K562 (cell line): ENCODE data around the gene GLRX. TPM values are rescaled to one million over a fixed set of nuclear protein-coding genes. Genes with fewer than 3 reads are reported as not detected.

Experiments
- ATAC-seq: fragments of 200-7000 bp; cut with Tn5 transposase; 3 replicates; pipeline ENCODE4 v1.9.1; 2020; ENCODE audit warnings: moderate library complexity
- BruUV-seq: library from RNA; stranded (reverse); fragments of 400-500 nt; replicated peaks from 2 replicates; lab custom pipeline; 2021; lab: Mats Ljungman, UMichigan
- CTCF ChIA-PET: fragments of 300-600 bp; formaldehyde crosslinking; extraction: SDS; loops from one replicate; lab custom pipeline; 2021; ENCODE audit warnings: low intra/inter-chr PET ratio; lab: Yijun Ruan, JAX
- POLR2A ChIA-PET: fragments of 300-600, 350-650 bp; sonication (Branson Sonifier 250); formaldehyde crosslinking; extraction: SDS; loops from one replicate; lab custom pipeline; 2021; ENCODE audit warnings: antibody characterized with exemption, inconsistent platforms; lab: Yijun Ruan, JAX
- DNase-seq, 4 experiments: peaks; one replicate each; pipeline versions ENCODE4 v3.0.0 to v3.0.0-alpha.2; 2011 to 2018; ENCODE audit warnings: low spot score in 3 of 4, mixed read lengths in 3 of 4; ENCODE audit errors: extremely low read depth in 1 of 4
- FAIRE-seq: peaks from 2 replicates; lab custom pipeline; 2011; peaks lifted over from hg19 to GRCh38; lab: Jason Lieb, UNC
- H2AFZ ChIP-seq: 2 replicates; pipeline ENCODE4 v1.6.0; 2011; ENCODE audit warnings: low read depth, low read length, control low read depth, inconsistent platforms
- H3K27ac ChIP-seq: fragments of 200-600 bp; 3 replicates; pipeline ENCODE4 v1.8.0; 2011; ENCODE audit warnings: low read depth, mild to moderate bottlenecking, control low read depth, inconsistent platforms, low read length, moderate library complexity, mixed read lengths; ENCODE audit errors: extremely low read depth
- H3K27me3 ChIP-seq, 2 experiments: fragments of 300-600 bp in 1 of 2; 2 replicates in 1 of 2; 3 replicates in 1 of 2; pipeline versions ENCODE4 v1.6.0 to v1.8.0; 2011; ENCODE audit warnings: inconsistent platforms in 2 of 2, low read length in 2 of 2, mild to moderate bottlenecking in 1 of 2, mixed read lengths in 1 of 2, moderate library complexity in 1 of 2; ENCODE audit not compliant: control insufficient read depth in 2 of 2, insufficient read depth in 2 of 2
- H3K36me3 ChIP-seq: fragments of 300-600 bp; 3 replicates; pipeline ENCODE4 v1.8.0; 2011; ENCODE audit warnings: mild to moderate bottlenecking, low read length, inconsistent platforms; ENCODE audit not compliant: control insufficient read depth, insufficient read depth
- H3K4me1 ChIP-seq, 2 experiments: fragments of 200-600 bp in 1 of 2; replicated peaks in 1 of 2; 2 replicates in 1 of 2; 3 replicates in 1 of 2; pipeline versions ENCODE4 v1.5.1 to v1.8.0; 2011; ENCODE audit warnings: inconsistent platforms in 2 of 2, low read length in 2 of 2, mild to moderate bottlenecking in 1 of 2, mixed read lengths in 1 of 2, moderate library complexity in 1 of 2; ENCODE audit not compliant: control insufficient read depth in 2 of 2, insufficient read depth in 2 of 2
- H3K4me2 ChIP-seq: 2 replicates; pipeline ENCODE4 v1.6.1; 2011; ENCODE audit warnings: low read length, control low read depth, inconsistent platforms, mixed read lengths; ENCODE audit not compliant: insufficient read depth
- H3K4me3 ChIP-seq: fragments of 200-600 bp; sonication (generic), shearing (Covaris generic); 2 replicates; pipeline ENCODE4 v1.5.1; 2016; ENCODE audit warnings: control low read depth, inconsistent platforms
- H3K79me2 ChIP-seq: fragments of 200-600 bp; 3 replicates; pipeline ENCODE4 v1.8.0; 2011; ENCODE audit warnings: low read length, inconsistent platforms; ENCODE audit not compliant: control insufficient read depth, insufficient read depth
- H3K9ac ChIP-seq, 2 experiments: 2 replicates each; pipeline versions ENCODE4 v1.6.0 to v1.6.1; 2011; ENCODE audit warnings: low read depth in 2 of 2, low read length in 2 of 2, control low read depth in 1 of 2, inconsistent platforms in 1 of 2, mild to moderate bottlenecking in 1 of 2, mixed read lengths in 1 of 2; ENCODE audit not compliant: insufficient read depth in 1 of 2
- H3K9me1 ChIP-seq: one replicate; pipeline ENCODE4 v1.6.0; 2011; ENCODE audit warnings: inconsistent platforms, mild to moderate bottlenecking, low read length, moderate library complexity; ENCODE audit not compliant: control insufficient read depth, insufficient read depth
- H3K9me3 ChIP-seq: replicated peaks from 2 replicates; pipeline ENCODE4 v1.5.1; 2011; ENCODE audit warnings: low read depth, low read length, inconsistent platforms; ENCODE audit not compliant: control insufficient read depth, insufficient read depth
- H4K20me1 ChIP-seq: replicated peaks from 2 replicates; pipeline ENCODE4 v1.6.1; 2011; ENCODE audit warnings: low read length, inconsistent platforms, mixed read lengths; ENCODE audit not compliant: control insufficient read depth, insufficient read depth
- ETV5 ChIP-seq: sonication (generic); formaldehyde crosslinking; IDR thresholded peaks from 2 replicates; pipeline ENCODE4 v1.4.0; 2020; ENCODE audit warnings: low read depth, mild to moderate bottlenecking, missing genetic modification reagents
- RBM25 ChIP-seq: fragments of 200-400 bp; formaldehyde crosslinking; IDR thresholded peaks from 2 replicates; pipeline ENCODE4 v1.6.1; 2018; ENCODE audit warnings: low read length, low read depth, moderate library complexity; ENCODE audit not compliant: severe bottlenecking
- TCF7 ChIP-seq: sonication (generic); IDR thresholded peaks from 2 replicates; pipeline ENCODE4 v1.6.1; 2016; ENCODE audit warnings: antibody characterized with exemption, borderline replicate concordance
- ZNF282 ChIP-seq: sonication (generic); formaldehyde crosslinking; IDR thresholded peaks from 2 replicates; pipeline ENCODE4 v1.8.1; 2023; ENCODE audit warnings: missing genetic modification reagents
- ZNF695 ChIP-seq: fragments of 450-650 bp; formaldehyde crosslinking; IDR thresholded peaks from 2 replicates; pipeline ENCODE4 v1.4.0; 2020; ENCODE audit warnings: mild to moderate bottlenecking, moderate library complexity
- WGBS: fragments of 100-300 bp; shearing (Covaris generic); methylation state at CpG from one replicate; pipeline ENCODE4 v1.1.6; 2016; ENCODE audit warnings: low coverage, mixed read lengths; ENCODE audit not compliant: insufficient coverage; ENCODE audit errors: missing lambda C conversion rate; 5-methylcytosine and 5-hydroxymethylcytosine counted together
- in situ Hi-C: fragments of 300-500 bp; cut with MboI; formaldehyde crosslinking; loops from 4 replicates; pipeline ENCODE4 v1.15.0; 2018; ENCODE audit warnings: inconsistent platforms, mixed read lengths
- intact Hi-C: fragments of 100-400 bp; cut with micrococcal nuclease; formaldehyde crosslinking; loops from 2 replicates; pipeline ENCODE4 v1.14.2; 2022
- polyA plus RNA-seq, 8 experiments: library from polyadenylated mRNA; depleted of rRNA in 4 of 8; stranded (reverse) in 5 of 8; unstranded in 3 of 8; fragments of >200 nt; fragmentation: Nextera tagmentation in 2 of 8; fragmentation: Illumina TruSeq in 1 of 8; extraction: Ambion mirVana in 2 of 8; extraction: Trizol in 1 of 8; gene quantifications; 2 replicates each; pipeline versions ENCODE4 v1.2.1 to v1.2.3, GENCODE V29; 2011 to 2014; ENCODE audit warnings: inconsistent platforms in 1 of 8, missing spikeins in 1 of 8
- total RNA-seq, 7 experiments: library from RNA; depleted of rRNA in 6 of 7; stranded (reverse); fragments of >200 nt in 6 of 7; fragmentation: Illumina TruSeq in 2 of 7; extraction: Trizol in 2 of 7; gene quantifications; 2 replicates each; pipeline versions ENCODE4 v1.2.1 to v1.2.3, GENCODE V29; 2011 to 2021; ENCODE audit warnings: low replicate concordance in 1 of 7
- TF ChIP-seq, protein P1 (sequence below): fragments of 450-650 bp; IDR thresholded peaks from 2 replicates; pipeline ENCODE4 v1.6.1; 2016; ENCODE audit warnings: low read depth
- TF ChIP-seq, protein P2 (sequence below): fragments of 450-650 bp; IDR thresholded peaks from 2 replicates; pipeline ENCODE4 v1.6.1; 2016; ENCODE audit warnings: mild to moderate bottlenecking

The GLRX gene
- total and polyA plus RNA-seq, 9 of the 15 experiments (the other 6 are each of a cell fraction or from before 2014, with no cell fraction given): 2.3 to 11.2 (median 4.6) TPM

DNA sequence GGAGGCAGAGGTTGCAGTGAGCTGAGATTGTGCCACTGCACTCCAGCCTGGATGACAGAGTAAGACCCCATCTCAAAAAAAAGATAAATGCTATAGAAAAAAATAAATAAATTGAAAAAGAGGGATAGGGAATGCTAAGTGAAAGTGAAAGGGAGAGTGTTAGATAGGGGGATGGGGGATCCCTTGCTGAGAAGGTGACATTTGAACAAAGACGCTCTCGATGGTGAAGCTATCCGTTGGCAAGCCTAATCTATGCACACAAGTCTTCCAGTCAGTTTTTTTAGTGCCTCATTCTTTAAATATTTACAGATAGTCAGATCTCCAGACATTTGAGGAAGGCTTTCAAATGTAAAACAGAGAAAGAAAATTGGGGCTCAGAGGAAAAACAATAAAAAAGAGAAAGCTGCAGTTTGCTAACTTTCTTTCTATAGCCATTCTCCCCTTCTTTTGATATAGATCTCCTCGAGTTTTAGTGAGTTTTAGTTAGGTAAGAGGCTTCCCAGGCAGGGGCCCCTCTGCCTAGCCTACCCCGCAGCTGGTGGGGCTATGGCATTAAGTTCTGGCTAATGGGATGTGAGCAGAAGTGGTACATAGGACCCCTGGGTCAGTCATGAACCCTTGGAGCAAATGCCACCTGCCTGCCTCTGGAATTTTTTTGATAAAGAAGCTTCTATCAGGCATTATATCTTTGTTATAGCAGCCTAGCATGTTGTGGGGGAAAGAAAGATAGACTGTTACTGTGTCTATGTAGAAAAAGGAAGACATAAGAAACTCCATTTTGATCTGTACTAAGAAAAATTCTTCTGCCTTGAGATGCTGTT lies 12.0 kb downstream of the GLRX start:
- H3K27ac ChIP-seq: no peak overlapping the region
- H3K36me3 ChIP-seq: no peaks in the 10 kb centered on the region
- no peak overlapping the region for H3K4me3 ChIP-seq
- WGBS: 53% methylated on average over 5 of the region's 5 CpGs
- no peak for ATAC-seq
- intact Hi-C loops: no loop called here
- no peaks in the 10 kb centered on the region for H3K9me1 ChIP-seq
- CTCF ChIA-PET: no interaction called here
- no peak overlapping the region for H3K4me2 ChIP-seq
- TF ChIP-seq, protein P1, sequence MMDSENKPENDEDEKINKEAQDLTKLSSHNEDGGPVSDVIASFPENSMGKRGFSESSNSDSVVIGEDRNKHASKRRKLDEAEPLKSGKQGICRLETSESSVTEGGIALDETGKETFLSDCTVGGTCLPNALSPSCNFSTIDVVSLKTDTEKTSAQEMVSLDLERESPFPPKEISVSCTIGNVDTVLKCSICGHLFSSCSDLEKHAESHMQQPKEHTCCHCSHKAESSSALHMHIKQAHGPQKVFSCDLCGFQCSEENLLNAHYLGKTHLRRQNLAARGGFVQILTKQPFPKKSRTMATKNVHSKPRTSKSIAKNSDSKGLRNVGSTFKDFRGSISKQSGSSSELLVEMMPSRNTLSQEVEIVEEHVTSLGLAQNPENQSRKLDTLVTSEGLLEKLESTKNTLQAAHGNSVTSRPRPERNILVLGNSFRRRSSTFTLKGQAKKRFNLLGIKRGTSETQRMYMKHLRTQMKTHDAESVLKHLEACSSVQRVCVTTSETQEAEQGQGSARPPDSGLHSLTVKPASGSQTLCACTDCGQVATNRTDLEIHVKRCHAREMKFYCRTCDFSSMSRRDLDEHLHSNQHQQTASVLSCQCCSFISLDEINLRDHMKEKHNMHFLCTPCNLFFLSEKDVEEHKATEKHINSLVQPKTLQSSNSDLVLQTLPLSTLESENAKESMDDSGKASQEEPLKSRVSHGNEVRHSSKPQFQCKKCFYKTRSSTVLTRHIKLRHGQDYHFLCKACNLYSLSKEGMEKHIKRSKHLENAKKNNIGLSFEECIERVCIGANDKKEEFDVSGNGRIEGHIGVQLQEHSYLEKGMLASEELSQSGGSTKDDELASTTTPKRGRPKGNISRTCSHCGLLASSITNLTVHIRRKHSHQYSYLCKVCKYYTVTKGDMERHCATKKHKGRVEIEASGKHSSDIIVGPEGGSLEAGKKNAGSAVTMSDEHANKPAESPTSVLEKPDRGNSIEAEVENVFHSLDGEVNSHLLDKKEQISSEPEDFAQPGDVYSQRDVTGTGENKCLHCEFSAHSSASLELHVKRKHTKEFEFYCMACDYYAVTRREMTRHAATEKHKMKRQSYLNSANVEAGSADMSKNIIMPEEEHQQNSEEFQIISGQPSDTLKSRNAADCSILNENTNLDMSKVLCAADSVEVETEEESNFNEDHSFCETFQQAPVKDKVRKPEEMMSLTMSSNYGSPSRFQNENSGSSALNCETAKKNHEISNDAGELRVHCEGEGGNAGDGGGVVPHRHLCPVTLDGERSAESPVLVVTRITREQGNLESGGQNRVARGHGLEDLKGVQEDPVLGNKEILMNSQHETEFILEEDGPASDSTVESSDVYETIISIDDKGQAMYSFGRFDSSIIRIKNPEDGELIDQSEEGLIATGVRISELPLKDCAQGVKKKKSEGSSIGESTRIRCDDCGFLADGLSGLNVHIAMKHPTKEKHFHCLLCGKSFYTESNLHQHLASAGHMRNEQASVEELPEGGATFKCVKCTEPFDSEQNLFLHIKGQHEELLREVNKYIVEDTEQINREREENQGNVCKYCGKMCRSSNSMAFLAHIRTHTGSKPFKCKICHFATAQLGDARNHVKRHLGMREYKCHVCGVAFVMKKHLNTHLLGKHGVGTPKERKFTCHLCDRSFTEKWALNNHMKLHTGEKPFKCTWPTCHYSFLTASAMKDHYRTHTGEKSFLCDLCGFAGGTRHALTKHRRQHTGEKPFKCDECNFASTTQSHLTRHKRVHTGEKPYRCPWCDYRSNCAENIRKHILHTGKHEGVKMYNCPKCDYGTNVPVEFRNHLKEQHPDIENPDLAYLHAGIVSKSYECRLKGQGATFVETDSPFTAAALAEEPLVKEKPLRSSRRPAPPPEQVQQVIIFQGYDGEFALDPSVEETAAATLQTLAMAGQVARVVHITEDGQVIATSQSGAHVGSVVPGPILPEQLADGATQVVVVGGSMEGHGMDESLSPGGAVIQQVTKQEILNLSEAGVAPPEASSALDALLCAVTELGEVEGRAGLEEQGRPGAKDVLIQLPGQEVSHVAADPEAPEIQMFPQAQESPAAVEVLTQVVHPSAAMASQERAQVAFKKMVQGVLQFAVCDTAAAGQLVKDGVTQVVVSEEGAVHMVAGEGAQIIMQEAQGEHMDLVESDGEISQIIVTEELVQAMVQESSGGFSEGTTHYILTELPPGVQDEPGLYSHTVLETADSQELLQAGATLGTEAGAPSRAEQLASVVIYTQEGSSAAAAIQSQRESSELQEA: no peak
- TF ChIP-seq ZNF695 (CRISPR knock-in tag): no peak
- no peak for TF ChIP-seq RBM25
- TF ChIP-seq, protein P2, sequence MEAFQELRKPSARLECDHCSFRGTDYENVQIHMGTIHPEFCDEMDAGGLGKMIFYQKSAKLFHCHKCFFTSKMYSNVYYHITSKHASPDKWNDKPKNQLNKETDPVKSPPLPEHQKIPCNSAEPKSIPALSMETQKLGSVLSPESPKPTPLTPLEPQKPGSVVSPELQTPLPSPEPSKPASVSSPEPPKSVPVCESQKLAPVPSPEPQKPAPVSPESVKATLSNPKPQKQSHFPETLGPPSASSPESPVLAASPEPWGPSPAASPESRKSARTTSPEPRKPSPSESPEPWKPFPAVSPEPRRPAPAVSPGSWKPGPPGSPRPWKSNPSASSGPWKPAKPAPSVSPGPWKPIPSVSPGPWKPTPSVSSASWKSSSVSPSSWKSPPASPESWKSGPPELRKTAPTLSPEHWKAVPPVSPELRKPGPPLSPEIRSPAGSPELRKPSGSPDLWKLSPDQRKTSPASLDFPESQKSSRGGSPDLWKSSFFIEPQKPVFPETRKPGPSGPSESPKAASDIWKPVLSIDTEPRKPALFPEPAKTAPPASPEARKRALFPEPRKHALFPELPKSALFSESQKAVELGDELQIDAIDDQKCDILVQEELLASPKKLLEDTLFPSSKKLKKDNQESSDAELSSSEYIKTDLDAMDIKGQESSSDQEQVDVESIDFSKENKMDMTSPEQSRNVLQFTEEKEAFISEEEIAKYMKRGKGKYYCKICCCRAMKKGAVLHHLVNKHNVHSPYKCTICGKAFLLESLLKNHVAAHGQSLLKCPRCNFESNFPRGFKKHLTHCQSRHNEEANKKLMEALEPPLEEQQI: no peak
- TF ChIP-seq TCF7: no peak
- TF ChIP-seq ZNF282: no peak
- no peak for TF ChIP-seq ETV5 (CRISPR knock-in tag)
- no TSS peak for BruUV-seq
- no peak for FAIRE-seq
- no peaks in the 10 kb centered on the region for H3K79me2 ChIP-seq
- no peaks in the 10 kb centered on the region for H3K9me3 ChIP-seq
- peaks cover 8 to 10% of the 10 kb centered on the region in 2 experiments; a peak in 4 of 5 replicates for H3K4me1 ChIP-seq
- H2AFZ ChIP-seq: no peak overlapping the region
- in situ Hi-C loops: no loop called here
- POLR2A ChIA-PET: interaction anchor here (0.6 to 1.3 kb wide), 2 partner anchors 10 to 12 kb away, joined by 3 to 6 read pairs; partner anchors contain the start of gene GLRX
- H3K27me3 ChIP-seq: no peaks in the 10 kb centered on the region
- DNase-seq: no peak
- no peaks in the 10 kb centered on the region for H4K20me1 ChIP-seq
- no peak overlapping the region for H3K9ac ChIP-seq
